Coronary artery (tissue), 2 donors: ENCODE data around the gene CCDC127.
"Not testable (repeated sequence)": the region's sequence is repeated elsewhere in the genome, so short reads cannot be mapped to it uniquely, and the experiment has no call there.

Experiments used
- DNase-seq: peaks from one replicate; pipeline ENCODE4 v3.0.0-alpha.2; 2017; ENCODE audit warnings: low spot score
- H3K27ac ChIP-seq, 2 donors: fragments of 200-600 bp; sonication (generic); one replicate each; pipeline ENCODE4 v1.5.1; 2016 to 2019
- H3K4me3 ChIP-seq: fragments of 200-600 bp; sonication (generic); 2 replicates; pipeline ENCODE4 v1.5.1; 2016; ENCODE audit warnings: mild to moderate bottlenecking, moderate library complexity
- TF ChIP-seq, protein P1 (sequence below): fragments of 200-600 bp; sonication (generic); IDR thresholded peaks from one replicate; pipeline ENCODE4 v1.5.1; 2019; ENCODE audit warnings: antibody characterized with exemption

The CCDC127 gene

DNA sequence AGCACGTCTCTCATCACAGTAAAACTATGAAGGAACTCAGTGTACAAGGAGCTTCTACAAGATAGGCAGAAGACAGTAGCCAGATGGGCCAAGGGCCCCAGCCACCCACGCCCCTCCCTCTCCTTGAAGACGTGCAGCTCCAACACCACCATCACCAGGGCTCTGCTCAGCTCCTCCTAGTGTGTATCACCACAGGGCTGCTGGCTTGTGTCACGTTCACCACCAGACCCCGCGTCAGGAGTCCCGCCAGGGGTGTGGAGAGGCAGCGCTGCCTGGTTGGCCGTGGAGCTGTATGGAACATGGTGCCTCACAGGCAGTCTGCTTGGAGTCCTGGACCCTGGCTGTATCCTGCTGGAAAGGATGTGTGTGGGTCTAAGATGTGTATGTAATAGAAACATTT lies 32.4 kb upstream of the CCDC127 start:
- not testable (repeated sequence) for H3K27ac ChIP-seq, DNase-seq, H3K4me3 ChIP-seq

DNA sequence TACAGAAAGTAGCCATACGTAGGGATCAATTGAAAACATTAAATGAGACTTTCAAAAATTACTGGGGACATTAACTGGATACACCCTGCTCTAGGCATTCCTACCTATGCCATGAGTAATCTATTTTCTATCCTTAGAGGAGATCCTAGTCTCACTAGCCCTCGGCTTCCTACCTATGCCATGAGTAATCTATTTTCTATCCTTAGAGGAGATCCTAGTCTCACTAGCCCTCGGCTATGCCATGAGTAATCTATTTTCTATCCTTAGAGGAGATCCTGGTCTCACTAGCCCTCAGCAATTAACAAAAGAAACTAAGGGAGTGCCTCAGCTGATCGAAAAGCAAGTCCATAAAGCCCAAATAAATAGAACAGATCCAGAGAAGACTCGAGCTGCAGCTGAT lies 27.8 kb upstream of the CCDC127 start:
- DNase-seq, H3K4me3 ChIP-seq, H3K27ac ChIP-seq: not testable (repeated sequence)

DNA sequence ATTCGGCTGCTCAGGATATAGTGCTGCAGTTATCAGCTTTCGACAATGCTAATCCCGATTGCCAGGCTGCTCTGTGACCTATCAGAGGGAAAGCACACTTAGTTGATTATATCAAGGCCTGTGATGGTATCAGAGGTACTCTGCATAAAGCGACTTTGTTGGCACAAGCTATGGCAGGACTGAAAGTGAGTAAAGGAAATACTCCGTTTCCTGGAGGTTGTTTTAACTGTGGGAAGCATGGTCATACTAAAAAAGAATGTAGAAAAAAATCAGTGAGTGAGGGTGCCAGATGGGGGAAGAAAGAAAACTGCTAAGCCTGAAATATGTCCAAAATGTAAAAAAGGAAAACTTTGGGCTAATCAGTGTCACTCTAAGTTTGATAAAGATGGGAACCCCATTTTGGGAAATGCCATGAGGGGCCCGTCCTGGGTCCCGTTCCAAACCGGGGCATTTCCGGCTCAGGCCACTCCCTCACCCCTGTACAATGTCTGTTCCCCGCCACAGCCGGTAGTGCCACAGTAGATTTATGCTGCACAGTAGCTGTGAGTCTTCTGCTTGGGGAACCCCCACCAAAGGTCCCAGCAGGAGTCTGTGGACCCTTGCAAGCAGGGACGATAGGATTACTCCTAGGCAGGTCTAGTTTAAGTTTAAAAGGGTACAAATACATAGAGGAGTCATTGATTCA lies 25.9 kb upstream of the CCDC127 start:
- not testable (repeated sequence) for H3K4me3 ChIP-seq, H3K27ac ChIP-seq, DNase-seq

DNA sequence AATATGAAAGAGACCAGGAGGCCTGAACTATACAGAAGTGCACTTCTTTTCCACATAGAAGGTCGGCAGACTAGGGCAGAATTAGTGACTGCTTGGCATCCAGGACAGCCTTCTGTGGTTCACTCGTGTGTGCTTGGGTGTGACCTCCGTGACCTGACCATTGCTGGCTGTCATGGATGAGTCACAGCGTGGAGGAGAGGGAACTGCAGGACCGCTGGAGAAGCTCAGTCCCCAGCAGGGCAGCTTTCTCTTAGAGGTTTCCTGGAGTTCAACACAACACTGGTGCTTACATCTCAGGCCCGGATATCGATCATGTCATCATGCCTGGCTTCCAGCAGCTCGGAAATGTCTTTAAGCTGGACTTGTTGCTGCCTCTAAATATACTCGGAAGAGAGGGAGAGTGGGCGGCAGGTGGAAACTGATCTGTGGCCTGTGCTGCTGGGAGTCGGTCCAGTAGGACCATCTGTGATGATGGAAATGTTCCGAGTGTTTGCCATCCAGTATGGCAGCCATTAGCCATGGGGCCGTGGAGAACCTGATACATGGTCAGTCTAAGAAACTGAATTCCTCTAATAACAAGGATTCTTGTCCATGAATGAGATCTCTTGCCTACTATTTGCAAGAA lies 23.2 kb upstream of the CCDC127 start:
- not testable (repeated sequence) for DNase-seq, H3K4me3 ChIP-seq, H3K27ac ChIP-seq

DNA sequence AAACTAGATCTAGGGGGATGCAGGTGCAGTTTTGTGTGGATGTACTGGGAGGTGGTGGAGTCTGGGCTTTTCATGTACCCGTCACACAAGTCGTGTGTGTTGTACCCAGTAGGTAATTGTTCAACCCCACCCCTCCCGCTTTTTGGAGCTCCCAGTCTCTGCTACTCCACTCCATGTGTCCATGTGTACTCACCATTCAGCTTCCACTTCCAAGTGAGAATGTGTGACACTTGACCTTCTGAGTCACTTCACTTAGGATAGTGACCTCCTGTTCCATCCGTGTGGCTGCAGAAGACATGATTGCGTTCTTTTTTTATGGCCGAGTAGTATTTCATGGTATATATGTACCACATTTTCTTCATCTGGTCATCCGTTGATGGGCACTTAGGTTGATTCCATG lies 22.6 kb upstream of the CCDC127 start:
- not testable (repeated sequence) for H3K27ac ChIP-seq, H3K4me3 ChIP-seq, DNase-seq

DNA sequence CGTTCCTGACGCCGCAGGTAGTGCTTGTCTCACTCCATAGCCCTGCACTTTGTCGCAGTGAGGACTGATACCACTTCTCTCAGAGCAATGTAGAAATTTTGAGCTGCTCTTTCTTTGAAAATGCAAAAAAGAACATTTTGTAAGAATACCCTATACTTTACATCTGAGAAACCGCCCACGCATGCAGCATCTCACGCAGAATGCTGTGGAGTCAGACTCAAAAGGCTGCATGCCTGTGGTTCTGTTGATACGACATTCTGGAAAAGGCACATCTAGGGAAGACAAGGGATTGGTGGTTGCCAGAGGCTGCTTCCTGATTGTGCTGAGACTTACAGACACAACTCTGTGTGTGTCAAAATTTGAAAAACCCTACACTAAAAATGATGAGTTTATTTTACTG lies 20.0 kb upstream of the CCDC127 start:
- not testable (repeated sequence) for H3K4me3 ChIP-seq, H3K27ac ChIP-seq, DNase-seq

DNA sequence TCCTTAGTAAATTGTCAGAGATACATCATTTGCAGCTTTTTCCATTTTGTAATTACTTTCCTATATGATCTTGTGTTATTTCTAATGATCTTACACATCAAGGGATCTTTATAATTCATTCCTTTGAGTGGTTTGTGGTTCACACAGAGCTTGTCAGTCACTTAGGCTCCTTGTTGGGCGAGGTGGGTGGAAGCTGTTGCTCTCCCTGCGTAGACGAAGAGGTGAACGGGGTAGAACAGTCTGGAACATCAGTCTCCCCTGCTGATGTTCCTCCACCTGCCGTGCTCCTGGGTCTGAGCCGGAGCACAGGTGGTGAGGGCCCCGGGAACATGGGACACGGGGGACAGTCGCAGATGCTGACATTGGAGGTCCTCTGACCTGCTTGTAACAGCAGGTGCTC lies 17.6 kb upstream of the CCDC127 start:
- DNase-seq, H3K4me3 ChIP-seq: not testable (repeated sequence)

DNA sequence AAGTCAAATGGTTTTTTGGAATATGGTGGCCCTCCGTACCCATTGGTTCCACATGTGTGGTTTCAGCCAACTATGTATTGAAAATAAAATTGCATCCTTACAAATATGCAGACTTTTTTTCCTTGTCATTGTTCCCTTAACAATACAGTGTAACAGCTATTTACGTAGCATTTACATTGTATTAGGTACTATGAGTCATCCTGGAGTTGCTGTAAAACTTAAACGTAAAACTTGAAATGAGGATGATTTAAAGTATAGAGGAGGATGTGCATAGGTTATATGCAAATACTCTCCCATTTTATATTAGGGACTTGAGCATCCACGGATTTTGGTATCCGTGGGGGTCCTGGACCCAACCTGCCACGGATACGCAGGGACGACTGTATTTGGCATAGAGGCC lies 16.5 kb upstream of the CCDC127 start:
- Histone ChIP-seq H3K27ac (no peak overlapping the region), H3K4me3 (no peak overlapping the region)
- no peak for DNase-seq
- TF ChIP-seq, protein P1, sequence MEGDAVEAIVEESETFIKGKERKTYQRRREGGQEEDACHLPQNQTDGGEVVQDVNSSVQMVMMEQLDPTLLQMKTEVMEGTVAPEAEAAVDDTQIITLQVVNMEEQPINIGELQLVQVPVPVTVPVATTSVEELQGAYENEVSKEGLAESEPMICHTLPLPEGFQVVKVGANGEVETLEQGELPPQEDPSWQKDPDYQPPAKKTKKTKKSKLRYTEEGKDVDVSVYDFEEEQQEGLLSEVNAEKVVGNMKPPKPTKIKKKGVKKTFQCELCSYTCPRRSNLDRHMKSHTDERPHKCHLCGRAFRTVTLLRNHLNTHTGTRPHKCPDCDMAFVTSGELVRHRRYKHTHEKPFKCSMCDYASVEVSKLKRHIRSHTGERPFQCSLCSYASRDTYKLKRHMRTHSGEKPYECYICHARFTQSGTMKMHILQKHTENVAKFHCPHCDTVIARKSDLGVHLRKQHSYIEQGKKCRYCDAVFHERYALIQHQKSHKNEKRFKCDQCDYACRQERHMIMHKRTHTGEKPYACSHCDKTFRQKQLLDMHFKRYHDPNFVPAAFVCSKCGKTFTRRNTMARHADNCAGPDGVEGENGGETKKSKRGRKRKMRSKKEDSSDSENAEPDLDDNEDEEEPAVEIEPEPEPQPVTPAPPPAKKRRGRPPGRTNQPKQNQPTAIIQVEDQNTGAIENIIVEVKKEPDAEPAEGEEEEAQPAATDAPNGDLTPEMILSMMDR, result no peak

More for the DNA sequence above, 17.6 kb upstream of the CCDC127 start:
- not testable (repeated sequence) for H3K27ac ChIP-seq

DNA sequence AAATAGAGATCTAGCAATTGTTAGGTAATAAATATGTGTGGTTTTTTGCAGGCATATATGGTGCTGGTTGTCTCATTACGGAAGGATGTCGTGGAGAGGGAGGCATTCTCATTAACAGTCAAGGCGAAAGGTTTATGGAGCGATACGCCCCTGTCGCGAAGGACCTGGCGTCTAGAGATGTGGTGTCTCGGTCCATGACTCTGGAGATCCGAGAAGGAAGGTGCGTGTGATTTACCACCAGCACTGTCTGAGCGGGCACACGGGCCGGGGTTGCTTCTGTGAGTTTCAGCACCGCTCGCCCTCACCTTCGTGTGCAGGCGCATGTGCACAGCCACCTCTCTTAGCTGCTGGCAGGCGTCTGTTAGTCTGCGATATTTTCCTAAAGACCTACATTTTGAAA lies 15.5 kb upstream of the CCDC127 start:
- not testable (repeated sequence) for DNase-seq, H3K27ac ChIP-seq, H3K4me3 ChIP-seq

DNA sequence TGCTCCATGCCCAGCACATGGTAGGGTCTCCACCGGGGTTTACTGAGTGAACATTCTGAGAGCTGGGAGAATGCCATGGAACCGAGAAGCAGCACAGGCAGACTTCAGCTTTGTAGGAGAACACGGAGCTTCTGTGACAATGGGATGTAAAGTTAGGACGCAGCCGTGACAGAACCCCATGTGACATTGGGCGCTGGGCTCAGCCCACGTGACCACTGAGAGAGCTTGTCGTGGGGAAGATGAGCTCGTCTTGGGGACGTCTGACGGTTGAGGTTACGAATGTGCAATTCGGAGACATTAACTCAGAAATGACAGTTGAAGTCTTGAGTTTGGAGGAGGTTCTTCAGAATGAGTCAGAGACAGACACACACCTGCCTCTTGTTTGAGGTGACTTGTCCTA lies 13.7 kb upstream of the CCDC127 start:
- H3K27ac ChIP-seq, result no peak overlapping the region
- H3K4me3 ChIP-seq, result no peak overlapping the region
- DNase-seq, result no peak
- TF ChIP-seq, protein P1, result no peak

DNA sequence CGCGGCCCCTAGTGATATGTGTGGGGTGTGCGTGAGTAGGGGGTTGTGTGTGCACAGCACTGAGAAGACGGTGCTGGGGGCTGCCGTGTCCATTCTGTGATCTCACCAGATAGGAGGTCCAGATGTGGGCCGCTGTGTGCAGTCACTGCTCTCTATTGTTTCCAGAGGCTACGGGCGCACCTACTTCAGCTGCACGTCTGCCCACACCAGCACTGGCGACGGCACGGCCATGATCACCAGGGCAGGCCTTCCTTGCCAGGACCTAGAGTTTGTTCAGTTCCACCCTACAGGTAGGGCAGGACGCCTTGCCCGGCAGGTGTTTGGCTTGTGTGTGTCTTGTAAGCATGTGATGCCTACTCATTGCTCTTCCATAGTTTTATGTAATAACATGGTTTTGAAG lies 12.8 kb upstream of the CCDC127 start:
- no peak overlapping the region for H3K27ac ChIP-seq
- no peak overlapping the region for H3K4me3 ChIP-seq
- no peak for DNase-seq
- TF ChIP-seq, protein P1, result no peak
